GM23338 (cell line): ENCODE data around the gene BTBD9. TPM values are rescaled to one million over a fixed set of nuclear protein-coding genes. Genes with fewer than 3 reads are reported as not detected.

Experiments used
- ATAC-seq: fragments of 200-7000 bp; cut with Tn5 transposase; 3 replicates; pipeline ENCODE4 v1.9.1; 2020
- DNase-seq: peaks from one replicate; pipeline ENCODE4 v3.0.0-alpha.2; 2015; ENCODE audit warnings: low spot score
- H2AFZ ChIP-seq: fragments of 200-600 bp; sonication (generic); 2 replicates; pipeline ENCODE4 v1.8.0; 2016; ENCODE audit warnings: antibody characterized with exemption, mild to moderate bottlenecking, moderate library complexity
- H3F3A ChIP-seq: fragments of 200-600 bp; sonication (generic); replicated peaks from 2 replicates; pipeline ENCODE4 v1.8.0; 2017; ENCODE audit warnings: antibody characterized with exemption, mixed run types, low read depth
- H3K27ac ChIP-seq: fragments of 200-600 bp; sonication (generic); 2 replicates; pipeline ENCODE4 v1.6.1; 2016; ENCODE audit warnings: low read depth
- H3K27me3 ChIP-seq: fragments of 200-600 bp; sonication (generic); 2 replicates; pipeline ENCODE4 v1.8.0; 2016; ENCODE audit warnings: mild to moderate bottlenecking, mixed run types, moderate library complexity; ENCODE audit not compliant: insufficient read depth
- H3K36me3 ChIP-seq: fragments of 200-600 bp; sonication (generic); 2 replicates; pipeline ENCODE4 v1.8.0; 2016; ENCODE audit warnings: mild to moderate bottlenecking; ENCODE audit not compliant: insufficient read depth
- H3K4me1 ChIP-seq: fragments of 200-600 bp; sonication (generic); 2 replicates; pipeline ENCODE4 v1.8.0; 2016; ENCODE audit warnings: mild to moderate bottlenecking, moderate library complexity; ENCODE audit not compliant: insufficient read depth
- H3K4me2 ChIP-seq: fragments of 200-600 bp; sonication (generic); 2 replicates; pipeline ENCODE4 v1.7.1; 2017; ENCODE audit warnings: mixed run types
- H3K4me3 ChIP-seq: fragments of 200-600 bp; sonication (generic); 2 replicates; pipeline ENCODE4 v1.6.1; 2016; ENCODE audit warnings: mixed run types
- H3K79me2 ChIP-seq: fragments of 200-600 bp; sonication (generic); replicated peaks from 2 replicates; pipeline ENCODE4 v1.8.0; 2017; ENCODE audit warnings: mild to moderate bottlenecking; ENCODE audit not compliant: insufficient read depth
- H3K9me2 ChIP-seq: fragments of 200-600 bp; sonication (generic); 2 replicates; pipeline ENCODE4 v1.8.0; 2017; ENCODE audit not compliant: insufficient read depth
- H4K20me1 ChIP-seq: fragments of 200-600 bp; sonication (generic); replicated peaks from 2 replicates; pipeline ENCODE4 v1.8.0; 2017; ENCODE audit warnings: mild to moderate bottlenecking; ENCODE audit not compliant: insufficient read depth
- H3K27ac Mint-ChIP-seq: 2 replicates; pipeline ENCODE4 v1.8.0; 2020; ENCODE audit warnings: inconsistent platforms, mild to moderate bottlenecking, moderate library complexity, mixed read lengths
- H3K27me3 Mint-ChIP-seq: 3 replicates; pipeline ENCODE4 v1.8.0; 2022; ENCODE audit warnings: low read depth, mild to moderate bottlenecking, moderate library complexity, mixed read lengths, inconsistent platforms; ENCODE audit not compliant: insufficient read depth, poor library complexity
- H3K36me3 Mint-ChIP-seq: 3 replicates; pipeline ENCODE4 v1.8.0; 2021; ENCODE audit warnings: low read depth, mild to moderate bottlenecking, inconsistent platforms, moderate library complexity, mixed read lengths
- H3K4me1 Mint-ChIP-seq: 3 replicates; pipeline ENCODE4 v1.8.0; 2020; ENCODE audit warnings: mild to moderate bottlenecking, inconsistent platforms, mixed read lengths
- H3K4me3 Mint-ChIP-seq: 3 replicates; pipeline ENCODE4 v1.8.0; 2021; ENCODE audit warnings: moderate library complexity, mild to moderate bottlenecking, inconsistent platforms, mixed read lengths
- H3K9me3 Mint-ChIP-seq: 3 replicates; pipeline ENCODE4 v1.8.0; 2020; ENCODE audit warnings: moderate library complexity, mild to moderate bottlenecking, inconsistent platforms, mixed read lengths
- CREB1 ChIP-seq: fragments of 250-450 bp; sonication (Bioruptor Pico); IDR thresholded peaks from 2 replicates; pipeline ENCODE4 v1.5.0; 2020; ENCODE audit warnings: low read depth, mild to moderate bottlenecking, moderate library complexity
- NANOG ChIP-seq: IDR thresholded peaks from 2 replicates; pipeline ENCODE4 v1.6.1; 2016; ENCODE audit warnings: antibody characterized with exemption, borderline replicate concordance
- STAT1 ChIP-seq: IDR thresholded peaks from one replicate; pipeline ENCODE4 v1.6.1; 2016; ENCODE audit warnings: antibody characterized with exemption; ENCODE audit not compliant: unreplicated experiment
- ZNF114 ChIP-seq: fragments of 250-450 bp; sonication (Bioruptor Pico); IDR thresholded peaks from 2 replicates; pipeline ENCODE4 v1.5.0; 2020; ENCODE audit warnings: mild to moderate bottlenecking, moderate library complexity
- ZNF331 ChIP-seq: fragments of 250-450 bp; sonication (Bioruptor Pico); IDR thresholded peaks from 2 replicates; pipeline ENCODE4 v1.5.0; 2020; ENCODE audit warnings: low read depth, mild to moderate bottlenecking, moderate library complexity
- polyA plus RNA-seq: library from polyadenylated mRNA; unstranded; fragments of >200 nt; fragmentation: Nextera tagmentation; extraction: Ambion mirVana; gene quantifications from 2 replicates; pipeline ENCODE4 v1.2.1, GENCODE V29; 2016
- total RNA-seq: library from RNA; depleted of rRNA; stranded (reverse); fragments of >200 nt; shearing (Covaris generic); gene quantifications from 2 replicates; pipeline ENCODE4 v1.2.3, GENCODE V29; 2014
- TF ChIP-seq, protein P1 (sequence below): IDR thresholded peaks from 2 replicates; pipeline ENCODE4 v1.6.1; 2016; ENCODE audit warnings: antibody characterized with exemption
- TF ChIP-seq, protein P2 (sequence below): IDR thresholded peaks from one replicate; pipeline ENCODE4 v1.6.1; 2018; ENCODE audit warnings: antibody characterized with exemption; ENCODE audit not compliant: unreplicated experiment
- TF ChIP-seq, protein P3 (sequence below): fragments of 250-450 bp; sonication (Bioruptor Pico); IDR thresholded peaks from 2 replicates; pipeline ENCODE4 v1.5.0; 2020; ENCODE audit warnings: mild to moderate bottlenecking, moderate library complexity

BTBD9 gene
- total and polyA plus RNA-seq, 2 experiments from 2014 or later: 4.2 to 5.3 TPM

DNA sequence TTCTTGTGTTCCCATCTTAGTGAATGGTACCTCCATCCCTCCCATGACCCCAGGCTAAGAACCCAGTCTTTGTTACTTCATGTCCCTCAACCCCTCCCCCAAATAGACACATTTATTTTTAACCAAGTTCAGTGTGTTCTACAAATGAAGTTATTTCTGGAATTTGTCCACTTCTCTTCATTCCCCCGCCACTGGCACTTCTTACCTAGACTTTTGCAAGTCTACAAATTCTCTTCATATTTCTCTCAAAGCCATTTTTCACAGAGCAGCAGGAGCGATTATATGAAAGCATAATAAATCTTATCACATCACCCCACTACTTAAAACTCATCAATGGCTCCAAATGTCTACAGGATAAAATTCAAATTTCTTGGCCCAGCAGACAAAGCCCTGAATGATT is 131.4 kb downstream of the BTBD9 start:
- Histone ChIP-seq H2AFZ (no peak overlapping the region), H3K9me2 (no peaks in the 10 kb centered on the region), H3K79me2 (no peaks in the 10 kb centered on the region), H3K36me3 (no peaks in the 10 kb centered on the region), H3K4me2 (peak overlapping the region; percentile 60; the same call in 1 of the 2 replicates), H3K27ac (no peak overlapping the region), H3K4me1 (peaks cover 24% of the 10 kb centered on the region), H4K20me1 (no peaks in the 10 kb centered on the region), H3K27me3 (no peaks in the 10 kb centered on the region), H3K4me3 (no peak overlapping the region), H3F3A (no peaks in the 10 kb centered on the region)
- TF ChIP-seq NANOG (no peak), ZNF331 (no peak), ZNF114 (CRISPR knock-in tag) (no peak), STAT1 (no peak)
- TF ChIP-seq, protein P1, sequence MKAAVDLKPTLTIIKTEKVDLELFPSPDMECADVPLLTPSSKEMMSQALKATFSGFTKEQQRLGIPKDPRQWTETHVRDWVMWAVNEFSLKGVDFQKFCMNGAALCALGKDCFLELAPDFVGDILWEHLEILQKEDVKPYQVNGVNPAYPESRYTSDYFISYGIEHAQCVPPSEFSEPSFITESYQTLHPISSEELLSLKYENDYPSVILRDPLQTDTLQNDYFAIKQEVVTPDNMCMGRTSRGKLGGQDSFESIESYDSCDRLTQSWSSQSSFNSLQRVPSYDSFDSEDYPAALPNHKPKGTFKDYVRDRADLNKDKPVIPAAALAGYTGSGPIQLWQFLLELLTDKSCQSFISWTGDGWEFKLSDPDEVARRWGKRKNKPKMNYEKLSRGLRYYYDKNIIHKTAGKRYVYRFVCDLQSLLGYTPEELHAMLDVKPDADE: no peak
- no peak for ATAC-seq
- Mint-ChIP-seq H3K4me1 (peaks cover 10% of the 10 kb centered on the region), H3K4me3 (no peak overlapping the region), H3K27ac (no peak overlapping the region), H3K9me3 (no peaks in the 10 kb centered on the region), H3K27me3 (no peaks in the 10 kb centered on the region), H3K36me3 (no peaks in the 10 kb centered on the region)
- no peak for DNase-seq

DNA sequence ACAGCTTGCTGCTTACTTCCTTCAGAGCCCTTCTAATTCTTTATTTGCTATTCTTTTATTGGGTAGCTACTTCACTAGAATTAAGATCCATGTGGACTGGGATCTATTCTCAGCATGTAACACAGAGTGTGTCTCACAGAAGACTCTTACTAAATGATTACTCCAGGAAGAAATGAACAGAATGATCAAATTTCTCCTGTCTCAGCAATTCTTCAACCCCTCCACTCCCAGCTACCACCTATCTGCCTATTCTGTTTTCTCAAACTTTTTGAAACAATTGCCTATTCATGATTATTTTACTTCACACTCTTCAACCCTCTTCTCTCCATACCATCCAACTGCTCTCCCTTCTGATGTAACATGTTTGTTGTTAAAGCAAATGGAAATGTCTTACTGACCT is 132.6 kb downstream of the BTBD9 start:
- Mint-ChIP-seq H3K9me3 (no peaks in the 10 kb centered on the region), H3K27ac (no peak overlapping the region), H3K27me3 (no peaks in the 10 kb centered on the region), H3K36me3 (no peaks in the 10 kb centered on the region), H3K4me1 (peaks cover 10% of the 10 kb centered on the region), H3K4me3 (no peak overlapping the region)
- no peak overlapping the region for H3K4me3 ChIP-seq
- H3K9me2 ChIP-seq: no peaks in the 10 kb centered on the region
- H3K27me3 ChIP-seq: no peaks in the 10 kb centered on the region
- ATAC-seq (no peak), DNase-seq (no peak)
- H3K79me2 ChIP-seq: no peaks in the 10 kb centered on the region
- H3K36me3 ChIP-seq: no peaks in the 10 kb centered on the region
- H3K27ac ChIP-seq: no peak overlapping the region
- H4K20me1 ChIP-seq: no peaks in the 10 kb centered on the region
- H3K4me1 ChIP-seq: peaks cover 27% of the 10 kb centered on the region
- no peaks in the 10 kb centered on the region for H3F3A ChIP-seq
- TF ChIP-seq, protein P2, sequence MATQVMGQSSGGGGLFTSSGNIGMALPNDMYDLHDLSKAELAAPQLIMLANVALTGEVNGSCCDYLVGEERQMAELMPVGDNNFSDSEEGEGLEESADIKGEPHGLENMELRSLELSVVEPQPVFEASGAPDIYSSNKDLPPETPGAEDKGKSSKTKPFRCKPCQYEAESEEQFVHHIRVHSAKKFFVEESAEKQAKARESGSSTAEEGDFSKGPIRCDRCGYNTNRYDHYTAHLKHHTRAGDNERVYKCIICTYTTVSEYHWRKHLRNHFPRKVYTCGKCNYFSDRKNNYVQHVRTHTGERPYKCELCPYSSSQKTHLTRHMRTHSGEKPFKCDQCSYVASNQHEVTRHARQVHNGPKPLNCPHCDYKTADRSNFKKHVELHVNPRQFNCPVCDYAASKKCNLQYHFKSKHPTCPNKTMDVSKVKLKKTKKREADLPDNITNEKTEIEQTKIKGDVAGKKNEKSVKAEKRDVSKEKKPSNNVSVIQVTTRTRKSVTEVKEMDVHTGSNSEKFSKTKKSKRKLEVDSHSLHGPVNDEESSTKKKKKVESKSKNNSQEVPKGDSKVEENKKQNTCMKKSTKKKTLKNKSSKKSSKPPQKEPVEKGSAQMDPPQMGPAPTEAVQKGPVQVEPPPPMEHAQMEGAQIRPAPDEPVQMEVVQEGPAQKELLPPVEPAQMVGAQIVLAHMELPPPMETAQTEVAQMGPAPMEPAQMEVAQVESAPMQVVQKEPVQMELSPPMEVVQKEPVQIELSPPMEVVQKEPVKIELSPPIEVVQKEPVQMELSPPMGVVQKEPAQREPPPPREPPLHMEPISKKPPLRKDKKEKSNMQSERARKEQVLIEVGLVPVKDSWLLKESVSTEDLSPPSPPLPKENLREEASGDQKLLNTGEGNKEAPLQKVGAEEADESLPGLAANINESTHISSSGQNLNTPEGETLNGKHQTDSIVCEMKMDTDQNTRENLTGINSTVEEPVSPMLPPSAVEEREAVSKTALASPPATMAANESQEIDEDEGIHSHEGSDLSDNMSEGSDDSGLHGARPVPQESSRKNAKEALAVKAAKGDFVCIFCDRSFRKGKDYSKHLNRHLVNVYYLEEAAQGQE: no peak
- TF ChIP-seq, protein P3, sequence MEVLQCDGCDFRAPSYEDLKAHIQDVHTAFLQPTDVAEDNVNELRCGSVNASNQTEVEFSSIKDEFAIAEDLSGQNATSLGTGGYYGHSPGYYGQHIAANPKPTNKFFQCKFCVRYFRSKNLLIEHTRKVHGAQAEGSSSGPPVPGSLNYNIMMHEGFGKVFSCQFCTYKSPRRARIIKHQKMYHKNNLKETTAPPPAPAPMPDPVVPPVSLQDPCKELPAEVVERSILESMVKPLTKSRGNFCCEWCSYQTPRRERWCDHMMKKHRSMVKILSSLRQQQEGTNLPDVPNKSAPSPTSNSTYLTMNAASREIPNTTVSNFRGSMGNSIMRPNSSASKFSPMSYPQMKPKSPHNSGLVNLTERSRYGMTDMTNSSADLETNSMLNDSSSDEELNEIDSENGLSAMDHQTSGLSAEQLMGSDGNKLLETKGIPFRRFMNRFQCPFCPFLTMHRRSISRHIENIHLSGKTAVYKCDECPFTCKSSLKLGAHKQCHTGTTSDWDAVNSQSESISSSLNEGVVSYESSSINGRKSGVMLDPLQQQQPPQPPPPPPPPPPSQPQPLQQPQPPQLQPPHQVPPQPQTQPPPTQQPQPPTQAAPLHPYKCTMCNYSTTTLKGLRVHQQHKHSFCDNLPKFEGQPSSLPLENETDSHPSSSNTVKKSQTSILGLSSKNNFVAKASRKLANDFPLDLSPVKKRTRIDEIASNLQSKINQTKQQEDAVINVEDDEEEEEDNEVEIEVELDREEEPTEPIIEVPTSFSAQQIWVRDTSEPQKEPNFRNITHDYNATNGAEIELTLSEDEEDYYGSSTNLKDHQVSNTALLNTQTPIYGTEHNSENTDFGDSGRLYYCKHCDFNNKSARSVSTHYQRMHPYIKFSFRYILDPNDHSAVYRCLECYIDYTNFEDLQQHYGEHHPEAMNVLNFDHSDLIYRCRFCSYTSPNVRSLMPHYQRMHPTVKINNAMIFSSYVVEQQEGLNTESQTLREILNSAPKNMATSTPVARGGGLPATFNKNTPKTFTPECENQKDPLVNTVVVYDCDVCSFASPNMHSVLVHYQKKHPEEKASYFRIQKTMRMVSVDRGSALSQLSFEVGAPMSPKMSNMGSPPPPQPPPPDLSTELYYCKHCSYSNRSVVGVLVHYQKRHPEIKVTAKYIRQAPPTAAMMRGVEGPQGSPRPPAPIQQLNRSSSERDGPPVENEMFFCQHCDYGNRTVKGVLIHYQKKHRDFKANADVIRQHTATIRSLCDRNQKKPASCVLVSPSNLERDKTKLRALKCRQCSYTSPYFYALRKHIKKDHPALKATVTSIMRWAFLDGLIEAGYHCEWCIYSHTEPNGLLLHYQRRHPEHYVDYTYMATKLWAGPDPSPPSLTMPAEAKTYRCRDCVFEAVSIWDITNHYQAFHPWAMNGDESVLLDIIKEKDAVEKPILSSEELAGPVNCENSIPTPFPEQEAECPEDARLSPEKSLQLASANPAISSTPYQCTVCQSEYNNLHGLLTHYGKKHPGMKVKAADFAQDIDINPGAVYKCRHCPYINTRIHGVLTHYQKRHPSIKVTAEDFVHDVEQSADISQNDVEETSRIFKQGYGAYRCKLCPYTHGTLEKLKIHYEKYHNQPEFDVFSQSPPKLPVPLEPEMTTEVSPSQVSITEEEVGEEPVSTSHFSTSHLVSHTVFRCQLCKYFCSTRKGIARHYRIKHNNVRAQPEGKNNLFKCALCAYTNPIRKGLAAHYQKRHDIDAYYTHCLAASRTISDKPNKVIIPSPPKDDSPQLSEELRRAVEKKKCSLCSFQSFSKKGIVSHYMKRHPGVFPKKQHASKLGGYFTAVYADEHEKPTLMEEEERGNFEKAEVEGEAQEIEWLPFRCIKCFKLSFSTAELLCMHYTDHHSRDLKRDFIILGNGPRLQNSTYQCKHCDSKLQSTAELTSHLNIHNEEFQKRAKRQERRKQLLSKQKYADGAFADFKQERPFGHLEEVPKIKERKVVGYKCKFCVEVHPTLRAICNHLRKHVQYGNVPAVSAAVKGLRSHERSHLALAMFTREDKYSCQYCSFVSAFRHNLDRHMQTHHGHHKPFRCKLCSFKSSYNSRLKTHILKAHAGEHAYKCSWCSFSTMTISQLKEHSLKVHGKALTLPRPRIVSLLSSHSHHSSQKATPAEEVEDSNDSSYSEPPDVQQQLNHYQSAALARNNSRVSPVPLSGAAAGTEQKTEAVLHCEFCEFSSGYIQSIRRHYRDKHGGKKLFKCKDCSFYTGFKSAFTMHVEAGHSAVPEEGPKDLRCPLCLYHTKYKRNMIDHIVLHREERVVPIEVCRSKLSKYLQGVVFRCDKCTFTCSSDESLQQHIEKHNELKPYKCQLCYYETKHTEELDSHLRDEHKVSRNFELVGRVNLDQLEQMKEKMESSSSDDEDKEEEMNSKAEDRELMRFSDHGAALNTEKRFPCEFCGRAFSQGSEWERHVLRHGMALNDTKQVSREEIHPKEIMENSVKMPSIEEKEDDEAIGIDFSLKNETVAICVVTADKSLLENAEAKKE: no peak
- TF ChIP-seq CREB1 (CRISPR knock-in tag): no peak
- TF ChIP-seq, protein P1: no peak
- no peak overlapping the region for H2AFZ ChIP-seq
- H3K4me2 ChIP-seq: no peak overlapping the region
